ENCODE measurements around the gene TWIST2. TPM values are rescaled to one million over a fixed set of nuclear protein-coding genes. Genes with fewer than 3 reads are reported as not detected.

The TWIST2 gene
- total RNA-seq, 1 experiment from 2014 or later: not detected

- no peak for DNase-seq
Observed at GRCh38 chr2:238924796-238925195, 76.9 kb downstream of the TWIST2 start.

GRCh38 chr2:238925281-238925680 is 77.4 kb downstream of the TWIST2 start:
- Histone ChIP-seq H3K27ac (no peak overlapping the region), H3K9me3 (replicated peaks) (no peaks in the 10 kb centered on the region), H3K36me3 (no peaks in the 10 kb centered on the region), H3K4me1 (no peaks in the 10 kb centered on the region), H3K4me3 (no peak overlapping the region), H3K27me3 (peaks cover 60% of the 10 kb centered on the region)
- no peak for DNase-seq

More at GRCh38 chr2:238924796-238925195, 76.9 kb downstream of the TWIST2 start:
- no peak overlapping the region for H3K27ac ChIP-seq
- H3K27me3 ChIP-seq: peaks cover 60% of the 10 kb centered on the region
- no peak overlapping the region for H3K4me3 ChIP-seq
- H3K4me1 ChIP-seq: no peaks in the 10 kb centered on the region
- H3K9me3 ChIP-seq (replicated peaks): no peaks in the 10 kb centered on the region
- no peaks in the 10 kb centered on the region for H3K36me3 ChIP-seq

GRCh38 chr2:238925816-238926521 is 78.1 kb downstream of the TWIST2 start:
- Histone ChIP-seq H3K27me3 (peaks cover 60% of the 10 kb centered on the region), H3K4me1 (no peaks in the 10 kb centered on the region), H3K27ac (no peak overlapping the region)

GRCh38 chr2:238926761-238927611 is 79.1 kb downstream of the TWIST2 start:
- H3K36me3 ChIP-seq: no peaks in the 10 kb centered on the region
- H3K27me3 ChIP-seq: peaks cover 52% of the 10 kb centered on the region
- H3K27ac ChIP-seq: no peak overlapping the region
- DNase-seq: no peak
- H3K4me3 ChIP-seq: no peak overlapping the region
- H3K4me1 ChIP-seq: no peaks in the 10 kb centered on the region
- no peaks in the 10 kb centered on the region for H3K9me3 ChIP-seq (replicated peaks)

More at GRCh38 chr2:238925816-238926521, 78.1 kb downstream of the TWIST2 start:
- DNase-seq: no peak
- no peaks in the 10 kb centered on the region for H3K36me3 ChIP-seq
- no peak overlapping the region for H3K4me3 ChIP-seq
- no peaks in the 10 kb centered on the region for H3K9me3 ChIP-seq (replicated peaks)

- H3K27me3 ChIP-seq: peaks cover 48% of the 10 kb centered on the region
- no peak for DNase-seq
- H3K9me3 ChIP-seq (replicated peaks): no peaks in the 10 kb centered on the region
- no peak overlapping the region for H3K4me3 ChIP-seq
- no peaks in the 10 kb centered on the region for H3K36me3 ChIP-seq
- H3K4me1 ChIP-seq: no peaks in the 10 kb centered on the region
- no peak overlapping the region for H3K27ac ChIP-seq
Observed at GRCh38 chr2:238927746-238928519, 80.0 kb downstream of the TWIST2 start.

GRCh38 chr2:238928520-238929241 is 80.8 kb downstream of the TWIST2 start:
- Histone ChIP-seq H3K4me1 (no peaks in the 10 kb centered on the region), H3K4me3 (no peak overlapping the region), H3K27ac (no peak overlapping the region), H3K36me3 (no peaks in the 10 kb centered on the region), H3K9me3 (replicated peaks) (no peaks in the 10 kb centered on the region), H3K27me3 (peaks cover 43% of the 10 kb centered on the region)
- DNase-seq: no peak

GRCh38 chr2:238929242-238930081 is 81.6 kb downstream of the TWIST2 start:
- no peak overlapping the region for H3K27ac ChIP-seq
- no peaks in the 10 kb centered on the region for H3K9me3 ChIP-seq (replicated peaks)
- DNase-seq: no peak
- H3K27me3 ChIP-seq: peaks cover 37% of the 10 kb centered on the region
- no peaks in the 10 kb centered on the region for H3K4me1 ChIP-seq
- H3K36me3 ChIP-seq: no peaks in the 10 kb centered on the region
- H3K4me3 ChIP-seq: no peak overlapping the region

- no peak for DNase-seq
- no peaks in the 10 kb centered on the region for H3K36me3 ChIP-seq
- no peak overlapping the region for H3K27ac ChIP-seq
- no peaks in the 10 kb centered on the region for H3K4me1 ChIP-seq
- no peaks in the 10 kb centered on the region for H3K9me3 ChIP-seq (replicated peaks)
- peaks cover 30% of the 10 kb centered on the region for H3K27me3 ChIP-seq
- H3K4me3 ChIP-seq: no peak overlapping the region
Observed at GRCh38 chr2:238930216-238930615, 82.3 kb downstream of the TWIST2 start.

GRCh38 chr2:238936162-238937052 is 88.5 kb downstream of the TWIST2 start:
- H3K4me1 ChIP-seq: no peaks in the 10 kb centered on the region
- no peak overlapping the region for H3K4me3 ChIP-seq
- H3K36me3 ChIP-seq: no peaks in the 10 kb centered on the region
- no peak for DNase-seq
- peaks cover 4% of the 10 kb centered on the region; the same call in 1 of the 2 replicates for H3K27me3 ChIP-seq
- no peaks in the 10 kb centered on the region for H3K9me3 ChIP-seq (replicated peaks)
- H3K27ac ChIP-seq: no peak overlapping the region

GRCh38 chr2:238938003-238938400 is 90.1 kb downstream of the TWIST2 start:
- H3K36me3 ChIP-seq: no peaks in the 10 kb centered on the region
- H3K27me3 ChIP-seq: peaks cover 11% of the 10 kb centered on the region; the same call in 1 of the 2 replicates
- no peak overlapping the region for H3K27ac ChIP-seq
- H3K4me3 ChIP-seq: no peak overlapping the region
- no peaks in the 10 kb centered on the region for H3K9me3 ChIP-seq (replicated peaks)
- H3K4me1 ChIP-seq: no peaks in the 10 kb centered on the region
- DNase-seq: no peak

- no peak overlapping the region for H3K27ac ChIP-seq
- H3K36me3 ChIP-seq: no peaks in the 10 kb centered on the region
- H3K9me3 ChIP-seq (replicated peaks): no peaks in the 10 kb centered on the region
- H3K4me1 ChIP-seq: no peaks in the 10 kb centered on the region
- H3K4me3 ChIP-seq: no peak overlapping the region
- H3K27me3 ChIP-seq: peaks cover 16% of the 10 kb centered on the region; the same call in 1 of the 2 replicates
- no peak for DNase-seq
Observed at GRCh38 chr2:238938401-238939055, 90.6 kb downstream of the TWIST2 start.

GRCh38 chr2:238939074-238939473 is 91.2 kb downstream of the TWIST2 start:
- no peak overlapping the region for H3K4me3 ChIP-seq
- DNase-seq: no peak
- no peaks in the 10 kb centered on the region for H3K9me3 ChIP-seq (replicated peaks)
- no peaks in the 10 kb centered on the region for H3K4me1 ChIP-seq
- H3K36me3 ChIP-seq: no peaks in the 10 kb centered on the region
- peaks cover 16% of the 10 kb centered on the region; the same call in 1 of the 2 replicates for H3K27me3 ChIP-seq
- H3K27ac ChIP-seq: no peak overlapping the region
